GM12892 (cell line): ENCODE data around the gene CAV1.

Source experiments
- POLR2A ChIP-seq: IDR thresholded peaks from 2 replicates; pipeline ENCODE4 v1.6.1; 2011; ENCODE audit warnings: low read depth, low read length, control low read depth
- TAF1 ChIP-seq: IDR thresholded peaks from 2 replicates; pipeline ENCODE4 v1.6.1; 2011; ENCODE audit warnings: low read depth, mild to moderate bottlenecking, control low read depth, low read length, borderline replicate concordance

- TF ChIP-seq POLR2A (no peak), TAF1 (no peak)
These were observed 57.4 kb downstream of the CAV1 start for GRCh38 chr7:116582164-116582732.
